ENCODE data around the gene RPS10.

RPS10 gene

DNA sequence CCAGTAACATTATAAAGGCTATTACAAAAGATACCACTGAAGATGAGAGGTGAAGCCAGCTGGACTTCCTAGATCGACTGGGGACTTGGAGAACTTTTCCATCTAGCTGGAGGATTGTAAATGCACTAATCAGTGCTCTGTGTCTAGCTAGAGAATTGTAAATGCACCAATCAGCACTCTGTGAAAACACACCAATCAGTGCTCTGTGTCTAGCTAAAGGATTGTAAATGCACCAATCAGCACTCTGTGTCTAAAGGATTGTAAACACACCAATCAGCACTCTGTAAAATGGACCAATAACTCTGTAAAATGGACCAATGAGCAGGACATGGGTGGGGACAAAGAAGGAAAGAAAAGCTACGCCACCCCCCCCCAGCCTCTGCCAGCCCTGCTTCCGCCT is 13.6 kb upstream of the RPS10 start:
- Histone ChIP-seq H3K4me3 (no peak overlapping the region), H3K27ac (no peak overlapping the region), H3K36me3 (ENCODE audit: insufficient read depth, low read length) (no peaks in the 10 kb centered on the region), H3K9ac (ENCODE audit: insufficient read length) (no peak overlapping the region), H3K9me3 (ENCODE audit: low read depth, low read length) (no peaks in the 10 kb centered on the region)
- no peak for DNase-seq (ENCODE audit: low read depth, low spot score)
- TF ChIP-seq POLR2AphosphoS5 (IDR thresholded peaks at IDR 0.05; ENCODE audit: borderline replicate concordance, low read depth, low read length) = no peak
- TF ChIP-seq EZH2 (IDR thresholded peaks at IDR 0.05) = no peak
- no peak for TF ChIP-seq FOXP2 (optimal IDR thresholded peaks at IDR 0.05; ENCODE audit: control extremely low read depth, extremely low read length, insufficient read depth)

GRCh38 chr6:34438705-34439104 is 12.8 kb upstream of the RPS10 start:
- Histone ChIP-seq H3K9me3 (ENCODE audit: low read depth, low read length) (no peaks in the 10 kb centered on the region), H3K9ac (ENCODE audit: insufficient read length) (no peak overlapping the region), H3K36me3 (ENCODE audit: insufficient read depth, low read length) (no peaks in the 10 kb centered on the region), H3K27ac (no peak overlapping the region), H3K4me3 (no peak overlapping the region)
- no peak for TF ChIP-seq FOXP2 (optimal IDR thresholded peaks at IDR 0.05; ENCODE audit: control extremely low read depth, extremely low read length, insufficient read depth)
- no peak for TF ChIP-seq EZH2 (IDR thresholded peaks at IDR 0.05)
- TF ChIP-seq POLR2AphosphoS5 (IDR thresholded peaks at IDR 0.05; ENCODE audit: borderline replicate concordance, low read depth, low read length) = no peak
- no peak for DNase-seq (ENCODE audit: low read depth, low spot score)

DNA sequence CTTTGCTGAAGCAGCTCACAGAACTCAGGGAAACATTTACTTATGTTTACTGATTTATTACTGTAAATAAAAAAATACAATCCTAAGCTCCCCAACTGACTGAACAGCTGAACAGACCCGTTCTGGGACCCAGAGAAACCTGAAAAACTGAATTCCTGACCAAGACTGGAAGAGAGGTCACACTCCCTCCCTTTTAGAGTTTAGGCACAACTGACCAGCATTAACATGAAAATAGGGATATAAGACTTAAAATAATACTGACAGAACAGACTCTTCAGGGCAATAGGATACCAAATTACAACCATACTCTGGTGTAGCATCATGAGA is 11.7 kb upstream of the RPS10 start:
- DNase-seq (ENCODE audit: low read depth, low spot score) = no peak
- no peaks in the 10 kb centered on the region for H3K9me3 ChIP-seq (ENCODE audit: low read depth, low read length)
- TF ChIP-seq EZH2 (IDR thresholded peaks at IDR 0.05) (no peak), FOXP2 (optimal IDR thresholded peaks at IDR 0.05; ENCODE audit: control extremely low read depth, extremely low read length, insufficient read depth) (no peak), POLR2AphosphoS5 (IDR thresholded peaks at IDR 0.05; ENCODE audit: borderline replicate concordance, low read depth, low read length) (no peak)
- H3K9ac ChIP-seq (ENCODE audit: insufficient read length) = no peak overlapping the region
- H3K36me3 ChIP-seq (ENCODE audit: insufficient read depth, low read length) = no peaks in the 10 kb centered on the region
- no peak overlapping the region for H3K27ac ChIP-seq
- no peak overlapping the region for H3K4me3 ChIP-seq

- Histone ChIP-seq H3K36me3 (ENCODE audit: insufficient read depth, low read length) (no peaks in the 10 kb centered on the region), H3K9ac (ENCODE audit: insufficient read length) (no peak overlapping the region), H3K27ac (no peak overlapping the region), H3K9me3 (ENCODE audit: low read depth, low read length) (no peaks in the 10 kb centered on the region), H3K4me3 (no peak overlapping the region)
- no peak for DNase-seq (ENCODE audit: low read depth, low spot score)
- no peak for TF ChIP-seq EZH2 (IDR thresholded peaks at IDR 0.05)
- TF ChIP-seq FOXP2 (optimal IDR thresholded peaks at IDR 0.05; ENCODE audit: control extremely low read depth, extremely low read length, insufficient read depth) = no peak
- TF ChIP-seq POLR2AphosphoS5 (IDR thresholded peaks at IDR 0.05; ENCODE audit: borderline replicate concordance, low read depth, low read length) = no peak
These were observed 11.2 kb upstream of the RPS10 start for GRCh38 chr6:34436803-34437643.

GRCh38 chr6:34435916-34436315 is 10.0 kb upstream of the RPS10 start:
- TF ChIP-seq POLR2AphosphoS5 (IDR thresholded peaks at IDR 0.05; ENCODE audit: borderline replicate concordance, low read depth, low read length) (no peak), FOXP2 (optimal IDR thresholded peaks at IDR 0.05; ENCODE audit: control extremely low read depth, extremely low read length, insufficient read depth) (no peak), EZH2 (IDR thresholded peaks at IDR 0.05) (no peak)
- Histone ChIP-seq H3K27ac (no peak overlapping the region), H3K4me3 (no peak overlapping the region), H3K36me3 (ENCODE audit: insufficient read depth, low read length) (no peaks in the 10 kb centered on the region), H3K9me3 (ENCODE audit: low read depth, low read length) (no peaks in the 10 kb centered on the region), H3K9ac (ENCODE audit: insufficient read length) (no peak overlapping the region)
- DNase-seq (ENCODE audit: low read depth, low spot score) = no peak

DNA sequence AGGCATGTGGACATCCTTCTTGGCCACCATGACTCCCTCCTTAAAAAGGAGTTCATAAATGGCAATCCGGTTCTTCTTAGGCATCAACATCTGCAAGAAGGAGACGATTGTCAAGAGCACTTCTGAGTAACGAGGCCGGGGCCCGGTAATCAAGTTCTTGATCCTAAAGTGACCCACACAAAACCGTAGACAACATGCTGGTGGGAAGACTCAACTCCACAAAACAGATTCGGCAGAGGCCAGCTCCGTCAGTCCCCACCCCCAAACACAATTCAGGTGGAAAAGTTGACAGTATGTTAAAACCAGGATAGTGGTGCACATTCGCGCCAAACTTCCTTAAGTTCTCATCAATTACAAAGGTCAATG is 754 bp downstream of the RPS10 start:
- Histone ChIP-seq H3K27ac (peak overlapping the region; percentile 94), H3K9ac (ENCODE audit: insufficient read length) (peak overlapping the region; percentile 98), H3K9me3 (ENCODE audit: low read depth, low read length) (no peaks in the 10 kb centered on the region), H3K4me3 (peak overlapping the region; percentile 96), H3K36me3 (ENCODE audit: insufficient read depth, low read length) (peaks cover 53% of the 10 kb centered on the region)
- no peak for DNase-seq (ENCODE audit: low read depth, low spot score)
- TF ChIP-seq EZH2 (IDR thresholded peaks at IDR 0.05) (no peak), FOXP2 (optimal IDR thresholded peaks at IDR 0.05; ENCODE audit: control extremely low read depth, extremely low read length, insufficient read depth) (no peak), POLR2AphosphoS5 (IDR thresholded peaks at IDR 0.05; ENCODE audit: borderline replicate concordance, low read depth, low read length) (no peak)

- DNase-seq (ENCODE audit: low read depth, low spot score) = no peak
- H3K36me3 ChIP-seq (ENCODE audit: insufficient read depth, low read length) = peaks cover 59% of the 10 kb centered on the region
- peak overlapping the region; percentile 94 for H3K27ac ChIP-seq
- peak overlapping the region; percentile 96 for H3K4me3 ChIP-seq
- H3K9me3 ChIP-seq (ENCODE audit: low read depth, low read length) = no peaks in the 10 kb centered on the region
- TF ChIP-seq FOXP2 (optimal IDR thresholded peaks at IDR 0.05; ENCODE audit: control extremely low read depth, extremely low read length, insufficient read depth) (no peak), EZH2 (IDR thresholded peaks at IDR 0.05) (no peak), POLR2AphosphoS5 (IDR thresholded peaks at IDR 0.05; ENCODE audit: borderline replicate concordance, low read depth, low read length) (no peak)
- H3K9ac ChIP-seq (ENCODE audit: insufficient read length) = peak overlapping the region; percentile 98
These were observed 1.4 kb downstream of the RPS10 start for GRCh38 chr6:34424200-34425131.

DNA sequence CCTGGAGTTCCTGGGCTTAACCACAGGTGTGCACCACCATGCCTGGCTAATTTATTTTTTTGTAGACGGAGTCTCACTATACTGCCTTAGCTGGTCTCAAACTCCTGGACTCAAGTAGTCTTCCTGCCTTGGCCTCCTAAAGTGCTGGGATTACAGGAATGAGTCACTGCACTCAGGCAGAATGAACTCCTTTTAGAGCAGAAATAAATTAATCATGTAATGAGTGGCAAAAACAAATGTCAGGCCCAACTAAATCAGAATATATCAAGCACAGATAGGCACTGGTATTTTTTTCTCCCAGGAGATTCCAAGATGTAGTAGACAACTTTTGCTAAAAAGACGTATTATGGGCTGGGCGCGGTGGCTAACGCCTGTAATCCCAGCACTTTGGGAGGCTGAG is 2.6 kb downstream of the RPS10 start:
- Histone ChIP-seq H3K36me3 (ENCODE audit: insufficient read depth, low read length) (peaks cover 71% of the 10 kb centered on the region), H3K9ac (ENCODE audit: insufficient read length) (peak overlapping the region; percentile 98), H3K27ac (peak overlapping the region; percentile 44), H3K9me3 (ENCODE audit: low read depth, low read length) (no peaks in the 10 kb centered on the region), H3K4me3 (peak overlapping the region; percentile 96; the same call in 1 of the 2 replicates)
- no peak for DNase-seq (ENCODE audit: low read depth, low spot score)
- no peak; the same call in 1 of the 2 replicates for TF ChIP-seq POLR2AphosphoS5 (IDR thresholded peaks at IDR 0.05; ENCODE audit: borderline replicate concordance, low read depth, low read length)
- TF ChIP-seq EZH2 (IDR thresholded peaks at IDR 0.05) = no peak
- no peak for TF ChIP-seq FOXP2 (optimal IDR thresholded peaks at IDR 0.05; ENCODE audit: control extremely low read depth, extremely low read length, insufficient read depth)
